Measurements from ENCODE around the gene OR2D3.
"Not testable (repeated sequence)": the region's sequence is repeated elsewhere in the genome, so short reads cannot be mapped to it uniquely, and the experiment has no call there.

Gene OR2D3

DNA sequence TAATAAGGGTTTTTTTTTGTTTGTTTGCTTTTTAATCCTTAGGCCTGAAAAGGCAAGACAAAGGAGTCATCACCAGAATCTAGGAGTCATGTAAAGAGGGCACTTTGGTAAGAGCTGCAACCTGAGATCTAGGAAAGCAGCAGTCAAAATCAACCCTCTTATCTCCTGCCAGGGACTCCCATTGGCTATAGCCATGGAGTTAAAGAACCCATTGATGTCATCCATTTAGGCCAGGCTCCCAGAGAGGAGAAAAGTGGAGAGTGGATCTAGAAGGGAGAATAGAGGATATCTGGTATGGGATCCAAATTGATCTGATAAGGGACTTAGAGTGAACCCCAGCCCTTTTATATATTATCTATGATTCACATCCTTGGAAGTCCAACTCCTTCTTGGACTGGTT is 41.3 kb downstream of the OR2D3 start:
- H3K4me3 ChIP-seq (ENCODE audit: low read depth, low read length): no peak overlapping the region
- TF ChIP-seq CTCF (conservative IDR thresholded peaks at IDR 0.05; ENCODE audit: low read depth, low read length): no peak
- DNase-seq (ENCODE audit: low read depth): no peak

GRCh38 chr11:6962673-6963072 is 41.9 kb downstream of the OR2D3 start:
- TF ChIP-seq CTCF (conservative IDR thresholded peaks at IDR 0.05; ENCODE audit: low read depth, low read length): no peak
- no peak overlapping the region for H3K4me3 ChIP-seq (ENCODE audit: low read depth, low read length)
- no peak for DNase-seq (ENCODE audit: low read depth)

GRCh38 chr11:6968816-6969215 is 48.0 kb downstream of the OR2D3 start:
- H3K4me3 ChIP-seq (ENCODE audit: low read depth, low read length): no peak overlapping the region
- TF ChIP-seq CTCF (conservative IDR thresholded peaks at IDR 0.05; ENCODE audit: low read depth, low read length): no peak
- peak; percentile 18 for DNase-seq (ENCODE audit: low read depth)

DNA sequence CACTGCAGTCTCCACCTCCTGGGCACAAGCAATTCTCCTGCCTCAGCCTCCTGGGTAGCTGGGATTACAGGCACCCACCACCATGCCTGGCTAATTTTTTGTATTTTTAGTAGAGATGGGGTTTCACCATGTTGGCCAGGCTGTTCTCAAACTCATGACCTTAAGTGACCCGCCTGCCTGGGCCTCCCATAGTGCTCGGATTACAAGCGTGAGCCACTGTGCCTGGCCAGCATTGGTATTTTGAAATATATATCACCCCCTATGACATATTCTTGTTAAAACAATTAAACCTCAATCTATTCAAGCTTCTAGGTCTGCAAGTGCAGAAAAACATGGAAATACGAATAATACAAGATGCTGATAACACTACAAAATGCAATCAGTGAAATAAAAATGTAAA is 49.1 kb downstream of the OR2D3 start:
- H3K4me3 ChIP-seq (ENCODE audit: low read depth, low read length): not testable (repeated sequence)
- peak; percentile 68 for DNase-seq (ENCODE audit: low read depth)
